HepG2 (cell line): ENCODE measurements around the gene ECSIT. TPM values are rescaled to one million over a fixed set of nuclear protein-coding genes. Genes with fewer than 3 reads are reported as not detected.

Source experiments
- CHCHD3 ChIP-seq: sonication (generic); formaldehyde crosslinking; IDR thresholded peaks from 2 replicates; pipeline ENCODE4 v1.8.0; 2022; ENCODE audit warnings: mild to moderate bottlenecking, missing genetic modification reagents, moderate library complexity
- FOSL2 ChIP-seq: sonication (generic); formaldehyde crosslinking; IDR thresholded peaks from 2 replicates; pipeline ENCODE4 v1.4.0; 2020; ENCODE audit warnings: missing genetic modification reagents
- HMG20B ChIP-seq: conservative IDR thresholded peaks from 2 replicates; pipeline ENCODE4 v1.6.1; 2016; ENCODE audit warnings: missing genetic modification reagents, missing compliant biosample characterization
- HNRNPK ChIP-seq: fragments of 200-400 bp; formaldehyde crosslinking; IDR thresholded peaks from 2 replicates; pipeline ENCODE4 v1.6.1; 2018; ENCODE audit warnings: low read length, low read depth, moderate library complexity, mild to moderate bottlenecking; ENCODE audit not compliant: poor library complexity, severe bottlenecking
- KDM5A ChIP-seq: fragments of 200-600 bp; sonication (generic); IDR thresholded peaks from 2 replicates; pipeline ENCODE4 v1.7.0; 2018; ENCODE audit warnings: antibody characterized with exemption, mild to moderate bottlenecking, low read length, borderline replicate concordance
- MAX ChIP-seq: IDR thresholded peaks from 2 replicates; pipeline ENCODE4 v1.6.1; 2012; ENCODE audit warnings: inconsistent platforms
- NFKB2 ChIP-seq: sonication (generic); formaldehyde crosslinking; IDR thresholded peaks from 2 replicates; pipeline ENCODE4 v1.4.0; 2020; ENCODE audit warnings: missing genetic modification reagents, borderline replicate concordance
- PHF8 ChIP-seq: sonication (generic); formaldehyde crosslinking; IDR thresholded peaks from 2 replicates; pipeline ENCODE4 v1.5.0; 2020; ENCODE audit warnings: missing genetic modification reagents
- RNF2 ChIP-seq: fragments of 450-650 bp; conservative IDR thresholded peaks from 2 replicates; pipeline ENCODE4 v1.6.1; 2016; ENCODE audit warnings: low read depth
- SAFB2 ChIP-seq: sonication (generic); formaldehyde crosslinking; IDR thresholded peaks from 2 replicates; pipeline ENCODE4 v1.5.1; 2020; ENCODE audit warnings: missing genetic modification reagents, low read depth, mild to moderate bottlenecking, borderline replicate concordance
- SIN3A ChIP-seq: IDR thresholded peaks from 2 replicates; pipeline ENCODE4 v1.6.1; 2011; ENCODE audit warnings: low read depth, mild to moderate bottlenecking, control low read depth, low read length, borderline replicate concordance
- STAT6 ChIP-seq: sonication (generic); formaldehyde crosslinking; IDR thresholded peaks from 2 replicates; pipeline ENCODE4 v1.4.0; 2020; ENCODE audit warnings: missing genetic modification reagents, mild to moderate bottlenecking, borderline replicate concordance
- TBL1XR1 ChIP-seq: fragments of 150-350 bp; IDR thresholded peaks from 2 replicates; pipeline ENCODE4 v1.6.1; 2014; ENCODE audit warnings: borderline replicate concordance, low read length; ENCODE audit not compliant: partially characterized antibody
- TEAD2 ChIP-seq: sonication (generic); formaldehyde crosslinking; IDR thresholded peaks from 2 replicates; pipeline ENCODE4 v1.9.0; 2021; ENCODE audit warnings: missing genetic modification reagents
- THAP11 ChIP-seq: IDR thresholded peaks from 2 replicates; pipeline ENCODE4 v1.6.1; 2016; ENCODE audit warnings: missing biosample characterization, missing genetic modification reagents
- ZBTB1 ChIP-seq: sonication (generic); formaldehyde crosslinking; IDR thresholded peaks from 2 replicates; pipeline ENCODE4 v1.4.0; 2020; ENCODE audit warnings: missing genetic modification reagents, borderline replicate concordance
- ZKSCAN5 ChIP-seq: sonication (generic); formaldehyde crosslinking; IDR thresholded peaks from 2 replicates; pipeline ENCODE4 v1.5.1; 2020; ENCODE audit warnings: mild to moderate bottlenecking, missing genetic modification reagents
- ZNF367 ChIP-seq: sonication (generic); formaldehyde crosslinking; IDR thresholded peaks from 2 replicates; pipeline ENCODE4 v1.4.0; 2020; ENCODE audit warnings: missing genetic modification reagents, borderline replicate concordance
- ZNF44 ChIP-seq: sonication (generic); formaldehyde crosslinking; IDR thresholded peaks from 2 replicates; pipeline ENCODE4 v1.5.1; 2020; ENCODE audit warnings: mild to moderate bottlenecking, missing genetic modification reagents
- ZNF468 ChIP-seq: sonication (generic); formaldehyde crosslinking; IDR thresholded peaks from 2 replicates; pipeline ENCODE4 v1.8.0; 2022; ENCODE audit warnings: mild to moderate bottlenecking, moderate library complexity, missing genetic modification reagents
- ZNF510 ChIP-seq: sonication (generic); formaldehyde crosslinking; IDR thresholded peaks from 2 replicates; pipeline ENCODE4 v1.4.0; 2020; ENCODE audit warnings: low read depth, mild to moderate bottlenecking, missing genetic modification reagents
- ZNF563 ChIP-seq: sonication (generic); formaldehyde crosslinking; IDR thresholded peaks from 2 replicates; pipeline ENCODE4 v1.8.0; 2022; ENCODE audit warnings: mild to moderate bottlenecking, moderate library complexity, missing genetic modification reagents
- ZSCAN5A ChIP-seq: sonication (generic); formaldehyde crosslinking; IDR thresholded peaks from 2 replicates; pipeline ENCODE4 v1.8.0; 2022; ENCODE audit warnings: mild to moderate bottlenecking, missing genetic modification reagents, borderline replicate concordance
- polyA plus RNA-seq, 8 experiments: library from polyadenylated mRNA; depleted of rRNA in 3 of 8; stranded (reverse) in 7 of 8; unstranded in 1 of 8; fragments of >200 nt; fragmentation: Illumina TruSeq in 4 of 8; extraction: Trizol in 4 of 8; gene quantifications; 2 replicates each; pipeline versions ENCODE4 v1.2.1 to v1.2.3, GENCODE V29; 2011 to 2016; ENCODE audit warnings: low read depth in 4 of 8, missing spikeins in 1 of 8, mixed read lengths in 1 of 8; ENCODE audit not compliant: insufficient read depth in 1 of 8
- total RNA-seq, 5 experiments: library from RNA; depleted of rRNA; stranded (reverse); fragments of >200 nt; fragmentation: Illumina TruSeq; extraction: Trizol; gene quantifications; 2 replicates each; pipeline ENCODE4 v1.2.3, GENCODE V29; 2016; ENCODE audit warnings: low read depth in 1 of 5
- TF ChIP-seq, protein P1 (sequence below): sonication (generic); formaldehyde crosslinking; conservative IDR thresholded peaks from 2 replicates; pipeline ENCODE4 v1.8.1; 2023; ENCODE audit warnings: missing genetic modification reagents
- TF ChIP-seq, protein P2 (sequence below): IDR thresholded peaks from 2 replicates; pipeline ENCODE4 v1.6.1; 2018; ENCODE audit warnings: missing genetic modification reagents

The ECSIT gene
- total and polyA plus RNA-seq, 2 of the 13 experiments (the other 11 are each of a cell fraction or from before 2014, with no cell fraction given): 36.4 to 62.3 TPM

- TF ChIP-seq RNF2 (peak; percentile 82; the same call in 1 of the 2 replicates), HNRNPK (no peak), SIN3A (peak; percentile 89; the same call in 1 of the 2 replicates), STAT6 (CRISPR knock-in tag) (no peak), NFKB2 (CRISPR knock-in tag) (peak; percentile 80; the same call in 1 of the 2 replicates), ZNF563 (CRISPR knock-in tag) (no peak), SAFB2 (CRISPR knock-in tag) (no peak), MAX (peak; percentile 99), ZNF367 (no peak), TBL1XR1 (no peak), KDM5A (no peak), ZNF44 (CRISPR knock-in tag) (no peak), TEAD2 (CRISPR knock-in tag) (no peak), FOSL2 (CRISPR knock-in tag) (no peak), ZNF468 (no peak), ZKSCAN5 (CRISPR knock-in tag) (no peak), HMG20B (CRISPR knock-in tag) (no peak), CHCHD3 (CRISPR knock-in tag) (no peak), ZBTB1 (CRISPR knock-in tag) (no peak), ZSCAN5A (CRISPR knock-in tag) (no peak), THAP11 (CRISPR knock-in tag) (peak; percentile 80), ZNF510 (CRISPR knock-in tag) (no peak), PHF8 (peak; percentile 38; the same call in 1 of the 2 replicates)
- TF ChIP-seq, protein P1, sequence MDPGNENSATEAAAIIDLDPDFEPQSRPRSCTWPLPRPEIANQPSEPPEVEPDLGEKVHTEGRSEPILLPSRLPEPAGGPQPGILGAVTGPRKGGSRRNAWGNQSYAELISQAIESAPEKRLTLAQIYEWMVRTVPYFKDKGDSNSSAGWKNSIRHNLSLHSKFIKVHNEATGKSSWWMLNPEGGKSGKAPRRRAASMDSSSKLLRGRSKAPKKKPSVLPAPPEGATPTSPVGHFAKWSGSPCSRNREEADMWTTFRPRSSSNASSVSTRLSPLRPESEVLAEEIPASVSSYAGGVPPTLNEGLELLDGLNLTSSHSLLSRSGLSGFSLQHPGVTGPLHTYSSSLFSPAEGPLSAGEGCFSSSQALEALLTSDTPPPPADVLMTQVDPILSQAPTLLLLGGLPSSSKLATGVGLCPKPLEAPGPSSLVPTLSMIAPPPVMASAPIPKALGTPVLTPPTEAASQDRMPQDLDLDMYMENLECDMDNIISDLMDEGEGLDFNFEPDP (CRISPR knock-in tag): no peak
- TF ChIP-seq, protein P2, sequence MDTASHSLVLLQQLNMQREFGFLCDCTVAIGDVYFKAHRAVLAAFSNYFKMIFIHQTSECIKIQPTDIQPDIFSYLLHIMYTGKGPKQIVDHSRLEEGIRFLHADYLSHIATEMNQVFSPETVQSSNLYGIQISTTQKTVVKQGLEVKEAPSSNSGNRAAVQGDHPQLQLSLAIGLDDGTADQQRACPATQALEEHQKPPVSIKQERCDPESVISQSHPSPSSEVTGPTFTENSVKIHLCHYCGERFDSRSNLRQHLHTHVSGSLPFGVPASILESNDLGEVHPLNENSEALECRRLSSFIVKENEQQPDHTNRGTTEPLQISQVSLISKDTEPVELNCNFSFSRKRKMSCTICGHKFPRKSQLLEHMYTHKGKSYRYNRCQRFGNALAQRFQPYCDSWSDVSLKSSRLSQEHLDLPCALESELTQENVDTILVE (CRISPR knock-in tag): 0 out of 2 replicates have a peak, but pooled peaks have one; percentile 43
Observed at GRCh38 chr19:11530432-11530831, 1.5 kb upstream of the ECSIT start (continued).
